Fibroblast of lung (primary cell): Measurements from ENCODE around the gene SLAMF1.

Experiments used
- EZH2 ChIP-seq: IDR thresholded peaks from 2 replicates; pipeline ENCODE4 v1.5.1; 2012; ENCODE audit warnings: low read length, control low read depth, mild to moderate bottlenecking; ENCODE audit errors: missing control alignments
- TF ChIP-seq, protein P1 (sequence below), 2 donors: IDR thresholded peaks in 1 of 2; conservative IDR thresholded peaks in 1 of 2; 1 replicate in 1 of 2; 2 replicates in 1 of 2; pipeline ENCODE4 v1.5.1; 2011 to 2012; ENCODE audit warnings: low read length in 2 of 2, control low read depth in 1 of 2, inconsistent platforms in 1 of 2, low read depth in 1 of 2, mild to moderate bottlenecking in 1 of 2

DNA sequence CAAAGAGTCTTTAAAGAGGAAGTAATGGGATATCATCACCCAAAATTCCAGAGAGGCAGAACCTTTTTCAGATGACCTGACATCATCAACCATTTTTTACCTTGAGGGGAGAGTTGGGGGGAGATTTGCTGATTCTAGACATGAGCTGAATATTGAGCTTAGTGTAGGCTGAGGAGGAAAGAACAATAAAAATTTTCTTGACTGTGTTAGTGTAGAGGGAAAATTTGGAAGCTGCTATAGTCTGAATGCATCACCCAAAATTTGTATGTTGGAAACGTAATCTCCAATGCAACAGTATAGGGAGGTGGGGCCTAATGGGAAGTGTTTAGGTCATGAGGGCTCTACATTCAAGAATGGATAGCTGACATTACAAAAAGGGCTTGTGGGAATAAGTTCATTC, 49.8 kb downstream of the SLAMF1 start:
- TF ChIP-seq, protein P1, sequence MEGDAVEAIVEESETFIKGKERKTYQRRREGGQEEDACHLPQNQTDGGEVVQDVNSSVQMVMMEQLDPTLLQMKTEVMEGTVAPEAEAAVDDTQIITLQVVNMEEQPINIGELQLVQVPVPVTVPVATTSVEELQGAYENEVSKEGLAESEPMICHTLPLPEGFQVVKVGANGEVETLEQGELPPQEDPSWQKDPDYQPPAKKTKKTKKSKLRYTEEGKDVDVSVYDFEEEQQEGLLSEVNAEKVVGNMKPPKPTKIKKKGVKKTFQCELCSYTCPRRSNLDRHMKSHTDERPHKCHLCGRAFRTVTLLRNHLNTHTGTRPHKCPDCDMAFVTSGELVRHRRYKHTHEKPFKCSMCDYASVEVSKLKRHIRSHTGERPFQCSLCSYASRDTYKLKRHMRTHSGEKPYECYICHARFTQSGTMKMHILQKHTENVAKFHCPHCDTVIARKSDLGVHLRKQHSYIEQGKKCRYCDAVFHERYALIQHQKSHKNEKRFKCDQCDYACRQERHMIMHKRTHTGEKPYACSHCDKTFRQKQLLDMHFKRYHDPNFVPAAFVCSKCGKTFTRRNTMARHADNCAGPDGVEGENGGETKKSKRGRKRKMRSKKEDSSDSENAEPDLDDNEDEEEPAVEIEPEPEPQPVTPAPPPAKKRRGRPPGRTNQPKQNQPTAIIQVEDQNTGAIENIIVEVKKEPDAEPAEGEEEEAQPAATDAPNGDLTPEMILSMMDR (conservative IDR thresholded peaks at IDR 0.05 in 1 of 2, IDR thresholded peaks at IDR 0.05 in 1 of 2; ENCODE audit: low read depth in 1 of 2, low read length in 2 of 2) = no peak
- no peak for TF ChIP-seq EZH2
